A673 (cell line): ENCODE results near the gene HRH1. TPM values are rescaled to one million over a fixed set of nuclear protein-coding genes. Genes with fewer than 3 reads are reported as not detected.

Source experiments
- BruUV-seq: library from RNA; stranded (reverse); fragments of 400-500 nt; replicated peaks from 2 replicates; lab custom pipeline; 2021; lab: Mats Ljungman, UMichigan
- CTCF ChIA-PET: fragments of 300-600 bp; sonication (Branson Sonifier 250); formaldehyde crosslinking; loops from one replicate; lab custom pipeline; 2022; ENCODE audit warnings: antibody characterized with exemption; lab: Charles Lee
- POLR2A ChIA-PET: fragments of 300-600 bp; sonication (Branson Sonifier 250); formaldehyde crosslinking; loops from one replicate; lab custom pipeline; 2022; ENCODE audit warnings: antibody characterized with exemption; ENCODE audit not compliant: low non-redundant PET; lab: Charles Lee
- DNase-seq: peaks from one replicate; pipeline ENCODE4 v3.0.0-alpha.2; 2015; ENCODE audit warnings: low spot score
- H3K27ac ChIP-seq: fragments of 200-600 bp; sonication (generic); 2 replicates; pipeline ENCODE4 v1.5.1; 2016; ENCODE audit warnings: mixed run types, low read depth, mild to moderate bottlenecking, mixed read lengths, antibody characterized with exemption, low read length; ENCODE audit not compliant: poor library complexity, severe bottlenecking
- H3K27me3 ChIP-seq: fragments of 200-600 bp; sonication (generic); replicated peaks from 2 replicates; pipeline ENCODE4 v1.6.1; 2017; ENCODE audit warnings: mixed run types, low read depth, mild to moderate bottlenecking, mixed read lengths, antibody characterized with exemption, low read length; ENCODE audit not compliant: insufficient read depth, poor library complexity
- H3K36me3 ChIP-seq: fragments of 200-600 bp; sonication (generic); 2 replicates; pipeline ENCODE4 v1.6.1; 2016; ENCODE audit warnings: mixed run types, mild to moderate bottlenecking, mixed read lengths, antibody characterized with exemption, low read length; ENCODE audit not compliant: insufficient read depth, poor library complexity, severe bottlenecking
- H3K4me1 ChIP-seq: fragments of 200-600 bp; sonication (generic); 2 replicates; pipeline ENCODE4 v1.6.1; 2017; ENCODE audit warnings: mixed run types, mild to moderate bottlenecking, mixed read lengths, antibody characterized with exemption, low read length; ENCODE audit not compliant: insufficient read depth, poor library complexity, severe bottlenecking
- H3K4me3 ChIP-seq: fragments of 200-600 bp; sonication (generic); 2 replicates; pipeline ENCODE4 v1.5.1; 2016; ENCODE audit warnings: low read depth, mixed run types, mild to moderate bottlenecking, mixed read lengths, low read length; ENCODE audit not compliant: poor library complexity, severe bottlenecking
- H3K9me3 ChIP-seq: fragments of 200-600 bp; sonication (generic); 2 replicates; pipeline ENCODE4 v1.6.1; 2016; ENCODE audit warnings: mixed run types, low read depth, mild to moderate bottlenecking, mixed read lengths, antibody characterized with exemption, low read length; ENCODE audit not compliant: poor library complexity, severe bottlenecking
- CTCF ChIP-seq: fragments of 300-800, 200-600 bp; sonication (generic); conservative IDR thresholded peaks from 2 replicates; pipeline ENCODE4 v1.5.1; 2017; ENCODE audit warnings: low read depth, mild to moderate bottlenecking, antibody characterized with exemption, low read length, moderate library complexity, mixed read lengths
- EZH2 ChIP-seq: fragments of 200-600 bp; sonication (generic); IDR thresholded peaks from 2 replicates; pipeline ENCODE4 v1.6.1; 2017; ENCODE audit warnings: borderline replicate concordance, low read depth, mild to moderate bottlenecking, mixed read lengths, antibody characterized with exemption, low read length; ENCODE audit not compliant: poor library complexity, severe bottlenecking
- intact Hi-C: fragments of 100-400 bp; cut with micrococcal nuclease; formaldehyde crosslinking; loops from one replicate; pipeline ENCODE4 v1.10.0; 2022; ENCODE audit not compliant: unreplicated experiment
- total RNA-seq: library from RNA; stranded (reverse); gene quantifications from 2 replicates; pipeline ENCODE4 v1.2.3, GENCODE V29; 2021

Gene HRH1
- total RNA-seq, 1 experiment from 2014 or later = 0.92 TPM

GRCh38 chr3:11230832-11231231 is 76.5 kb downstream of the HRH1 start:
- peaks cover 4% of the 10 kb centered on the region for H3K4me1 ChIP-seq
- intact Hi-C loops = no loop called here
- ChIA-PET POLR2A (no interaction called here), CTCF (no interaction called here)
- H3K9me3 ChIP-seq = no peaks in the 10 kb centered on the region
- no peaks in the 10 kb centered on the region for H3K36me3 ChIP-seq
- H3K27me3 ChIP-seq = no peaks in the 10 kb centered on the region
- no peak for DNase-seq
- no peak overlapping the region for H3K4me3 ChIP-seq
- BruUV-seq = no TSS peak
- TF ChIP-seq EZH2 = no peak
- no peak for TF ChIP-seq CTCF
- no peak overlapping the region for H3K27ac ChIP-seq

- intact Hi-C loops = no loop called here
- Histone ChIP-seq H3K27ac (no peak overlapping the region), H3K9me3 (no peaks in the 10 kb centered on the region), H3K36me3 (no peaks in the 10 kb centered on the region), H3K27me3 (no peaks in the 10 kb centered on the region), H3K4me3 (no peak overlapping the region), H3K4me1 (no peaks in the 10 kb centered on the region)
- peak; percentile 15 for DNase-seq
- TF ChIP-seq CTCF = no peak
- no peak for TF ChIP-seq EZH2
- POLR2A ChIA-PET = no interaction called here
- BruUV-seq = no TSS peak
- CTCF ChIA-PET = interaction anchor here (0.6 to 1.7 kb wide), 2 partner anchors 99 to 180 kb away, joined by 5 read pairs; no protein-coding TSS in a partner anchor
Measured at GRCh38 chr3:11235385-11235784, 81.1 kb downstream of the HRH1 start.

- ChIA-PET CTCF (interaction anchor here (0.6 to 1.7 kb wide), 3 partner anchors 35 to 236 kb away, joined by 3 to 5 read pairs (median 3); partner anchors contain the start of gene ATG7), POLR2A (no interaction called here)
- DNase-seq = peak; percentile 52
Measured at GRCh38 chr3:11236588-11237461, 82.5 kb downstream of the HRH1 start.

More at GRCh38 chr3:11236588-11237461, 82.5 kb downstream of the HRH1 start:
- no peaks in the 10 kb centered on the region for H3K27me3 ChIP-seq
- TF ChIP-seq EZH2 = no peak
- TF ChIP-seq CTCF = peak; percentile 81
- no peaks in the 10 kb centered on the region for H3K4me1 ChIP-seq
- H3K9me3 ChIP-seq = no peaks in the 10 kb centered on the region
- intact Hi-C loops = loop anchor here (1.0 kb wide), 1 partner anchor 98 kb away; no protein-coding TSS in a partner anchor
- no peak overlapping the region for H3K27ac ChIP-seq
- H3K4me3 ChIP-seq = no peak overlapping the region
- no TSS peak for BruUV-seq
- H3K36me3 ChIP-seq = no peaks in the 10 kb centered on the region
